Gastroesophageal sphincter (tissue), 4 donors: Measurements from ENCODE around the gene CNN3. TPM values are rescaled to one million over a fixed set of nuclear protein-coding genes. Genes with fewer than 3 reads are reported as not detected.

Experiments
- ATAC-seq: fragments of 150-250 bp; one replicate; pipeline ENCODE4 v1.9.1; 2016; ENCODE audit warnings: mild to moderate bottlenecking, moderate library complexity
- H3K27ac ChIP-seq, 4 donors: fragments of 200-600 bp; sonication (generic) in 3 of 4; 1 replicate in 3 of 4; 2 replicates in 1 of 4; pipeline ENCODE4 v1.5.1; 2016 to 2019
- H3K27me3 ChIP-seq: fragments of 200-600 bp; sonication (generic); one replicate; pipeline ENCODE4 v1.5.1; 2019
- H3K36me3 ChIP-seq, 2 donors: fragments of 200-600 bp; sonication (generic); one replicate each; pipeline ENCODE4 v1.5.1; 2019; ENCODE audit warnings: control low read depth in 1 of 2
- H3K4me1 ChIP-seq, 3 donors: fragments of 200-600 bp; sonication (generic); 1 replicate in 2 of 3; 2 replicates in 1 of 3; pipeline ENCODE4 v1.5.1; 2016 to 2019; ENCODE audit warnings: control low read depth in 2 of 3
- H3K4me3 ChIP-seq, 2 donors: fragments of 200-600 bp; sonication (generic); one replicate each; pipeline ENCODE4 v1.5.1; 2019; ENCODE audit warnings: mild to moderate bottlenecking in 1 of 2, moderate library complexity in 1 of 2
- H3K9me3 ChIP-seq, 3 donors: fragments of 200-600 bp; sonication (generic); one replicate each; pipeline ENCODE4 v1.5.1; 2017 to 2019; ENCODE audit warnings: control low read depth in 2 of 3
- CTCF ChIP-seq, 4 experiments: fragments of 200-600 bp in 2 of 4; fragments of 450-650 bp in 2 of 4; sonication (generic) in 1 of 4; IDR thresholded peaks; one replicate each; pipeline ENCODE4 v1.5.1; 2017 to 2019; ENCODE audit warnings: antibody characterized with exemption in 4 of 4, mild to moderate bottlenecking in 2 of 4, moderate library complexity in 2 of 4
- EP300 ChIP-seq: sonication (generic); formaldehyde crosslinking; IDR thresholded peaks from one replicate; pipeline ENCODE4 v1.6.1; 2017; ENCODE audit warnings: antibody characterized with exemption, mild to moderate bottlenecking
- POLR2A ChIP-seq, 2 donors: fragments of 450-650 bp; IDR thresholded peaks; one replicate each; pipeline ENCODE4 v1.6.1; 2017; ENCODE audit warnings: antibody characterized with exemption in 2 of 2, mild to moderate bottlenecking in 2 of 2, moderate library complexity in 1 of 2
- POLR2AphosphoS5 ChIP-seq: sonication (generic); formaldehyde crosslinking; IDR thresholded peaks from one replicate; pipeline ENCODE4 v1.6.1; 2017; ENCODE audit warnings: antibody characterized with exemption
- WGBS, 2 donors: methylation state at CpG; one replicate each; pipeline ENCODE4 v1.1.5; 2018; ENCODE audit warnings: low coverage in 1 of 2; 5-methylcytosine and 5-hydroxymethylcytosine counted together
- total RNA-seq, 4 donors: library from RNA; depleted of rRNA; stranded (reverse); fragments of >200 nt; gene quantifications; one replicate each; pipeline ENCODE4 v1.1.0, GENCODE V29; 2016

CNN3 gene
- total RNA-seq, 4 donors from 2014 or later, result 145 to 292 (median 217) TPM

GRCh38 chr1:94922761-94923331, 4.1 kb downstream of the CNN3 start:
- WGBS, 2 donors, result 41 to 47% methylated on average over 8 of the region's 8 CpGs
- peaks cover 21 to 79% (median 38%) of the 10 kb centered on the region in 3 donors for H3K4me1 ChIP-seq

GRCh38 chr1:94921977-94922376, 4.9 kb downstream of the CNN3 start:
- H3K4me3 ChIP-seq, result peak overlapping the region in 1 of 2 donors; percentile 92
- no peak for TF ChIP-seq POLR2AphosphoS5
- no peak for TF ChIP-seq CTCF (IDR thresholded peaks at IDR 0.05)
- no peak for TF ChIP-seq POLR2A (IDR thresholded peaks at IDR 0.05)
- no peak for TF ChIP-seq EP300
- ATAC-seq, result no peak
- peak overlapping the region in 2 of 4 donors; percentile 96 to 100 for H3K27ac ChIP-seq
- peaks cover 21 to 83% (median 41%) of the 10 kb centered on the region in 3 donors for H3K4me1 ChIP-seq
- 90 to 100% methylated on average over 1 of the region's 1 CpG for WGBS, 2 donors
- no peaks in the 10 kb centered on the region for H3K27me3 ChIP-seq
- no peaks in the 10 kb centered on the region for H3K36me3 ChIP-seq
- no peaks in the 10 kb centered on the region for H3K9me3 ChIP-seq

More at GRCh38 chr1:94922761-94923331, 4.1 kb downstream of the CNN3 start:
- peak; percentile 50 for TF ChIP-seq POLR2AphosphoS5
- no peak for TF ChIP-seq POLR2A (IDR thresholded peaks at IDR 0.05)
- no peak for ATAC-seq
- H3K36me3 ChIP-seq, result no peaks in the 10 kb centered on the region
- H3K9me3 ChIP-seq, result no peaks in the 10 kb centered on the region
- H3K27ac ChIP-seq, result peak overlapping the region; percentile 9 to 100 (median 84)
- H3K27me3 ChIP-seq, result no peaks in the 10 kb centered on the region
- peak overlapping the region in 1 of 2 donors; percentile 92 for H3K4me3 ChIP-seq

GRCh38 chr1:94920061-94920460, 6.8 kb downstream of the CNN3 start:
- Histone ChIP-seq H3K36me3 (no peaks in the 10 kb centered on the region), H3K4me1 (peaks cover 21 to 100% (median 47%) of the 10 kb centered on the region in 3 donors), H3K27me3 (no peaks in the 10 kb centered on the region), H3K9me3 (no peaks in the 10 kb centered on the region), H3K4me3 (no peak overlapping the region), H3K27ac (peak overlapping the region in 3 of 4 donors; percentile 10 to 29 (median 15))
- 30 to 31% methylated on average over 3 of the region's 3 CpGs for WGBS, 2 donors
- no peak for ATAC-seq
- TF ChIP-seq CTCF (IDR thresholded peaks at IDR 0.05) (peak in 1 of 4 experiments; percentile 7), POLR2AphosphoS5 (no peak), EP300 (no peak), POLR2A (IDR thresholded peaks at IDR 0.05) (no peak)

GRCh38 chr1:94919241-94920030, 7.5 kb downstream of the CNN3 start:
- Histone ChIP-seq H3K27me3 (no peaks in the 10 kb centered on the region), H3K27ac (peak overlapping the region in 3 of 4 donors; percentile 10 to 29 (median 15)), H3K4me3 (no peak overlapping the region), H3K36me3 (no peaks in the 10 kb centered on the region), H3K4me1 (peaks cover 21 to 100% (median 47%) of the 10 kb centered on the region in 3 donors), H3K9me3 (no peaks in the 10 kb centered on the region)
- WGBS, 2 donors, result 79 to 100% methylated on average over 2 to 4 of the region's 4 CpGs
- no peak for TF ChIP-seq CTCF (IDR thresholded peaks at IDR 0.05)
- TF ChIP-seq EP300, result no peak
- no peak for TF ChIP-seq POLR2AphosphoS5
- TF ChIP-seq POLR2A (IDR thresholded peaks at IDR 0.05), result no peak
- no peak for ATAC-seq

GRCh38 chr1:94917251-94917650, 9.7 kb downstream of the CNN3 start:
- ATAC-seq, result no peak
- TF ChIP-seq CTCF (IDR thresholded peaks at IDR 0.05) (no peak), EP300 (no peak), POLR2AphosphoS5 (no peak), POLR2A (IDR thresholded peaks at IDR 0.05) (no peak)
- Histone ChIP-seq H3K4me1 (peaks cover 12 to 100% (median 41%) of the 10 kb centered on the region in 3 donors), H3K9me3 (no peaks in the 10 kb centered on the region), H3K27ac (no peak overlapping the region), H3K36me3 (no peaks in the 10 kb centered on the region), H3K27me3 (no peaks in the 10 kb centered on the region), H3K4me3 (no peak overlapping the region)
- 28 to 65% methylated on average over 2 to 4 of the region's 6 CpGs for WGBS, 2 donors
